ENCODE data around the gene LRMDA.

GRCh38 chr10:75599875-75600648, 168.6 kb downstream of the LRMDA start:
- TF ChIP-seq CTCF (IDR thresholded peaks at IDR 0.05; ENCODE audit: insufficient read depth, low read length, poor library complexity, severe bottlenecking) (no peak), EZH2phosphoT487 (conservative IDR thresholded peaks at IDR 0.05; ENCODE audit: low read length) (no peak)

Measured in SU-DHL-6 (cell line).